COR-L47 (cell line): ENCODE results near the gene PEMT.
"Not testable (repeated sequence)": the region's sequence is repeated elsewhere in the genome, so short reads cannot be mapped to it uniquely, and the experiment has no call there.

ENCODE experiments used
- DNase-seq: peaks from one replicate; lab custom pipeline; 2025; lab: John Stamatoyannopoulos, UW

PEMT gene

GRCh38 chr17:17591355-17592298, at the start of gene PEMT:
PEMT (minus strand) TSS chr17:17591708; CDS start chr17:17591626, 82 bp downstream.
- DNase-seq = peak; percentile 91

- DNase-seq = not testable (repeated sequence)
Measured at GRCh38 chr17:17639661-17640270, 48.3 kb upstream of the PEMT start.

GRCh38 chr17:17638467-17638866, 47.0 kb upstream of the PEMT start:
- DNase-seq = no peak

GRCh38 chr17:17636272-17636885, 44.9 kb upstream of the PEMT start:
- no peak for DNase-seq

- DNase-seq = not testable (repeated sequence)
Measured at GRCh38 chr17:17635537-17636271, 44.2 kb upstream of the PEMT start.

GRCh38 chr17:17635126-17635525, 43.6 kb upstream of the PEMT start:
- no peak for DNase-seq

GRCh38 chr17:17633310-17633709, 41.8 kb upstream of the PEMT start:
- no peak for DNase-seq

GRCh38 chr17:17632690-17633089, 41.2 kb upstream of the PEMT start:
- DNase-seq = not testable (repeated sequence)

GRCh38 chr17:17628388-17629008, 37.0 kb upstream of the PEMT start:
- no peak for DNase-seq

- DNase-seq = no peak
Measured at GRCh38 chr17:17626840-17627239, 35.3 kb upstream of the PEMT start.

- DNase-seq = peak; percentile 64
Measured at GRCh38 chr17:17626151-17626805, 34.8 kb upstream of the PEMT start.

- DNase-seq = no peak
Measured at GRCh38 chr17:17624741-17625140, 33.2 kb upstream of the PEMT start.

- DNase-seq = no peak
Measured at GRCh38 chr17:17623904-17624303, 32.4 kb upstream of the PEMT start.

GRCh38 chr17:17621254-17621653, 29.7 kb upstream of the PEMT start:
- no peak for DNase-seq

- no peak for DNase-seq
Measured at GRCh38 chr17:17613708-17614114, 22.2 kb upstream of the PEMT start.

GRCh38 chr17:17612085-17613022, 20.8 kb upstream of the PEMT start:
- DNase-seq = no peak

GRCh38 chr17:17609121-17609520, 17.6 kb upstream of the PEMT start:
- no peak for DNase-seq

GRCh38 chr17:17606416-17607000, 15.0 kb upstream of the PEMT start:
- DNase-seq = no peak

- no peak for DNase-seq
Measured at GRCh38 chr17:17605729-17606088, 14.2 kb upstream of the PEMT start.
